ENCODE results near the gene RAMP2.

DNA sequence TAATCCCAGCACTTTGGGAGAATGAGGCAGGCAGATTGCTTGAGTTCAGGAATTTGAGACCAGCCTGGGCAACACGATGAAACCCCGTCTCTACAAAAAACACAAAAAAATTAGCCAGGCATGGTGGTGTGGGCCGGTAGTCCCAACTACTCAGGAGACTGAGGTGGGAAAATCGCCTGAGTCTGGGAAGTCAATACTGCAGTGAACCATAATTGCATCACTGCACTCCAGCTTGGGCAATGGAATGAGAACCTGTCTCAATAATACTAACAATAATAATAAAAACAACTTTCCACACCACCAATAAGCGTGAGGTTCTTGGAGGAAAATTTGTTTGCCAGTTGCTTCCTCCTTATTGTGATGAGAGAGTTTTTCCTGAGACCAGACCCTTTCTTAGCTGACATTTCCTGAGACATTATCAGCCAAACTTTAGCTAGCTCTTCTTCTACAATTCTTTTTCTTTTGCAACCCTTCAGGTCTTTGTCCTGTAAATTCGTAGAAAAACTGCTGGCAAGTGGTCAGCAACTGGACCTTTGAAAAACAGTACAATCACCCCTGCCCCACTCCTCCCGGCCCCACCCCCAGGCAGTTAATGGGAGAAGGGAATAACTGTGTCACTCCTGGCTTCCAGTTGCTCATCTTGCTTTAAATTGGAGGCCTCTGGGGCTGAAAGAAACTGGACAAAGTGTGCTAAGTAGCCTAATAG lies 12.7 kb upstream of the RAMP2 start:
- TF ChIP-seq, protein P1, sequence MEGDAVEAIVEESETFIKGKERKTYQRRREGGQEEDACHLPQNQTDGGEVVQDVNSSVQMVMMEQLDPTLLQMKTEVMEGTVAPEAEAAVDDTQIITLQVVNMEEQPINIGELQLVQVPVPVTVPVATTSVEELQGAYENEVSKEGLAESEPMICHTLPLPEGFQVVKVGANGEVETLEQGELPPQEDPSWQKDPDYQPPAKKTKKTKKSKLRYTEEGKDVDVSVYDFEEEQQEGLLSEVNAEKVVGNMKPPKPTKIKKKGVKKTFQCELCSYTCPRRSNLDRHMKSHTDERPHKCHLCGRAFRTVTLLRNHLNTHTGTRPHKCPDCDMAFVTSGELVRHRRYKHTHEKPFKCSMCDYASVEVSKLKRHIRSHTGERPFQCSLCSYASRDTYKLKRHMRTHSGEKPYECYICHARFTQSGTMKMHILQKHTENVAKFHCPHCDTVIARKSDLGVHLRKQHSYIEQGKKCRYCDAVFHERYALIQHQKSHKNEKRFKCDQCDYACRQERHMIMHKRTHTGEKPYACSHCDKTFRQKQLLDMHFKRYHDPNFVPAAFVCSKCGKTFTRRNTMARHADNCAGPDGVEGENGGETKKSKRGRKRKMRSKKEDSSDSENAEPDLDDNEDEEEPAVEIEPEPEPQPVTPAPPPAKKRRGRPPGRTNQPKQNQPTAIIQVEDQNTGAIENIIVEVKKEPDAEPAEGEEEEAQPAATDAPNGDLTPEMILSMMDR (IDR thresholded peaks at IDR 0.05): no peak
- TF ChIP-seq POLR2A (IDR thresholded peaks at IDR 0.05): no peak
